Measurements from ENCODE around the gene SMYD2. TPM values are rescaled to one million over a fixed set of nuclear protein-coding genes. Genes with fewer than 3 reads are reported as not detected.

Gene SMYD2
- total and polyA plus RNA-seq, 2 donors (not counting 1 experiment from before 2014, with no cell fraction given) = 23.3 to 39.2 TPM

- H3K4me2 ChIP-seq (ENCODE audit: extremely low read depth, insufficient read depth, low read length) = no peak overlapping the region
- H3K4me1 ChIP-seq (ENCODE audit: control insufficient read depth, extremely low read depth, insufficient read depth, low read length) = peaks cover 4% of the 10 kb centered on the region
- DNase-seq (ENCODE audit: low read depth in 2 of 2) = no peak
- H3K36me3 ChIP-seq (ENCODE audit: control insufficient read depth, insufficient read depth, low read length) = peaks cover 2% of the 10 kb centered on the region
- no peak overlapping the region for H3K27ac ChIP-seq (ENCODE audit: insufficient read depth, low read length)
- H3K9ac ChIP-seq (ENCODE audit: insufficient read depth, low read length) = no peak overlapping the region
- no peaks in the 10 kb centered on the region for H3K27me3 ChIP-seq (ENCODE audit: control insufficient read depth, insufficient read depth, low read length)
- TF ChIP-seq EZH2 (IDR thresholded peaks at IDR 0.05; ENCODE audit: low read length, missing control alignments) (no peak), CTCF (conservative IDR thresholded peaks at IDR 0.05 in 1 of 2, IDR thresholded peaks at IDR 0.05 in 1 of 2; ENCODE audit: low read depth in 1 of 2, low read length in 2 of 2) (no peak)
- no peak overlapping the region for H3K4me3 ChIP-seq (replicated peaks in 1 of 4; ENCODE audit: control extremely low read depth in 1 of 4, insufficient read depth in 1 of 4, low read depth in 3 of 4, low read length in 4 of 4)
- no peaks in the 10 kb centered on the region for H3K9me3 ChIP-seq (ENCODE audit: control insufficient read depth, insufficient read depth, low read depth, low read length)
- no peak overlapping the region for H2AFZ ChIP-seq (ENCODE audit: low read length)
- no peaks in the 10 kb centered on the region for H3K79me2 ChIP-seq (ENCODE audit: control insufficient read depth, insufficient read depth, low read length)
- H4K20me1 ChIP-seq (ENCODE audit: control insufficient read depth, extremely low read depth, insufficient read depth, low read length) = no peaks in the 10 kb centered on the region
Measured at GRCh38 chr1:214335567-214335966, 54.6 kb downstream of the SMYD2 start.

GRCh38 chr1:214337015-214337414 lies 56.1 kb downstream of the SMYD2 start:
- H3K36me3 ChIP-seq (ENCODE audit: control insufficient read depth, insufficient read depth, low read length) = peaks cover 2% of the 10 kb centered on the region
- H3K9me3 ChIP-seq (ENCODE audit: control insufficient read depth, insufficient read depth, low read depth, low read length) = no peaks in the 10 kb centered on the region
- H3K79me2 ChIP-seq (ENCODE audit: control insufficient read depth, insufficient read depth, low read length) = no peaks in the 10 kb centered on the region
- H3K9ac ChIP-seq (ENCODE audit: insufficient read depth, low read length) = no peak overlapping the region
- no peak overlapping the region for H3K4me2 ChIP-seq (ENCODE audit: extremely low read depth, insufficient read depth, low read length)
- no peaks in the 10 kb centered on the region for H4K20me1 ChIP-seq (ENCODE audit: control insufficient read depth, extremely low read depth, insufficient read depth, low read length)
- DNase-seq (ENCODE audit: low read depth in 2 of 2) = no peak
- H3K27me3 ChIP-seq (ENCODE audit: control insufficient read depth, insufficient read depth, low read length) = no peaks in the 10 kb centered on the region
- no peak overlapping the region for H3K4me3 ChIP-seq (replicated peaks in 1 of 4; ENCODE audit: control extremely low read depth in 1 of 4, insufficient read depth in 1 of 4, low read depth in 3 of 4, low read length in 4 of 4)
- H3K4me1 ChIP-seq (ENCODE audit: control insufficient read depth, extremely low read depth, insufficient read depth, low read length) = peaks cover 4% of the 10 kb centered on the region
- TF ChIP-seq EZH2 (IDR thresholded peaks at IDR 0.05; ENCODE audit: low read length, missing control alignments) (no peak), CTCF (conservative IDR thresholded peaks at IDR 0.05 in 1 of 2, IDR thresholded peaks at IDR 0.05 in 1 of 2; ENCODE audit: low read depth in 1 of 2, low read length in 2 of 2) (no peak)
- no peak overlapping the region for H3K27ac ChIP-seq (ENCODE audit: insufficient read depth, low read length)
- no peak overlapping the region for H2AFZ ChIP-seq (ENCODE audit: low read length)

GRCh38 chr1:214337511-214337910 lies 56.6 kb downstream of the SMYD2 start:
- Histone ChIP-seq H3K4me3 (replicated peaks in 1 of 4; ENCODE audit: control extremely low read depth in 1 of 4, insufficient read depth in 1 of 4, low read depth in 3 of 4, low read length in 4 of 4) (no peak overlapping the region), H2AFZ (ENCODE audit: low read length) (no peak overlapping the region), H3K4me1 (ENCODE audit: control insufficient read depth, extremely low read depth, insufficient read depth, low read length) (peaks cover 4% of the 10 kb centered on the region), H4K20me1 (ENCODE audit: control insufficient read depth, extremely low read depth, insufficient read depth, low read length) (no peaks in the 10 kb centered on the region), H3K4me2 (ENCODE audit: extremely low read depth, insufficient read depth, low read length) (no peak overlapping the region), H3K9ac (ENCODE audit: insufficient read depth, low read length) (no peak overlapping the region), H3K79me2 (ENCODE audit: control insufficient read depth, insufficient read depth, low read length) (no peaks in the 10 kb centered on the region), H3K27ac (ENCODE audit: insufficient read depth, low read length) (no peak overlapping the region), H3K36me3 (ENCODE audit: control insufficient read depth, insufficient read depth, low read length) (peaks cover 2% of the 10 kb centered on the region), H3K27me3 (ENCODE audit: control insufficient read depth, insufficient read depth, low read length) (no peaks in the 10 kb centered on the region), H3K9me3 (ENCODE audit: control insufficient read depth, insufficient read depth, low read depth, low read length) (no peaks in the 10 kb centered on the region)
- TF ChIP-seq CTCF (conservative IDR thresholded peaks at IDR 0.05 in 1 of 2, IDR thresholded peaks at IDR 0.05 in 1 of 2; ENCODE audit: low read depth in 1 of 2, low read length in 2 of 2) = no peak
- no peak for TF ChIP-seq EZH2 (IDR thresholded peaks at IDR 0.05; ENCODE audit: low read length, missing control alignments)
- DNase-seq (ENCODE audit: low read depth in 2 of 2) = peak; percentile 52 to 67
